ENCODE measurements around the gene HNF4A.

HNF4A gene

GRCh38 chr20:44348168-44348659 lies 7.3 kb upstream of the HNF4A start:
- no peak for DNase-seq (ENCODE audit: low read depth)
- no peak for TF ChIP-seq CTCF (conservative IDR thresholded peaks at IDR 0.05; ENCODE audit: low read depth, low read length)
- no peak overlapping the region for H3K4me3 ChIP-seq (ENCODE audit: low read depth, low read length)

- no peak for TF ChIP-seq CTCF (conservative IDR thresholded peaks at IDR 0.05; ENCODE audit: low read depth, low read length)
- no peak overlapping the region for H3K4me3 ChIP-seq (ENCODE audit: low read depth, low read length)
- no peak for DNase-seq (ENCODE audit: low read depth)
These were observed 6.2 kb upstream of the HNF4A start for GRCh38 chr20:44349349-44349748.

- no peak for DNase-seq (ENCODE audit: low read depth)
- TF ChIP-seq CTCF (conservative IDR thresholded peaks at IDR 0.05; ENCODE audit: low read depth, low read length) = no peak
- no peak overlapping the region for H3K4me3 ChIP-seq (ENCODE audit: low read depth, low read length)
These were observed 4.9 kb upstream of the HNF4A start for GRCh38 chr20:44350567-44350966.

- no peak for TF ChIP-seq CTCF (conservative IDR thresholded peaks at IDR 0.05; ENCODE audit: low read depth, low read length)
- no peak for DNase-seq (ENCODE audit: low read depth)
- no peak overlapping the region for H3K4me3 ChIP-seq (ENCODE audit: low read depth, low read length)
These were observed 461 bp upstream of the HNF4A start for GRCh38 chr20:44354979-44355497.

GRCh38 chr20:44356353-44356723 lies 839 bp downstream of the HNF4A start:
- no peak overlapping the region for H3K4me3 ChIP-seq (ENCODE audit: low read depth, low read length)
- no peak for TF ChIP-seq CTCF (conservative IDR thresholded peaks at IDR 0.05; ENCODE audit: low read depth, low read length)
- DNase-seq (ENCODE audit: low read depth) = no peak

GRCh38 chr20:44357020-44357419 lies 1.5 kb downstream of the HNF4A start:
- TF ChIP-seq CTCF (conservative IDR thresholded peaks at IDR 0.05; ENCODE audit: low read depth, low read length) = no peak
- H3K4me3 ChIP-seq (ENCODE audit: low read depth, low read length) = no peak overlapping the region
- no peak for DNase-seq (ENCODE audit: low read depth)

- H3K4me3 ChIP-seq (ENCODE audit: low read depth, low read length) = no peak overlapping the region
- TF ChIP-seq CTCF (conservative IDR thresholded peaks at IDR 0.05; ENCODE audit: low read depth, low read length) = no peak
- DNase-seq (ENCODE audit: low read depth) = no peak
These were observed 2.1 kb downstream of the HNF4A start for GRCh38 chr20:44357555-44358125.
